HG03520 (cell line): ENCODE results near the gene HOXD8.

Experiments
- ATAC-seq: cut with Tn5 transposase; IDR thresholded peaks from one replicate; pipeline ENCODE4 v1.9.1; 2021; ENCODE audit warnings: mild to moderate bottlenecking, moderate library complexity; ENCODE audit not compliant: unreplicated experiment

Gene HOXD8

GRCh38 chr2:176128982-176129796 lies at the start of gene HOXD8:
TSS of gene HOXD8 (plus strand) at chr2:176129705. CDS start at chr2:176130367, 662 bp downstream.
- ATAC-seq: no peak

- no peak for ATAC-seq
Measured at GRCh38 chr2:176079831-176080539, 49.5 kb upstream of the HOXD8 start.

DNA sequence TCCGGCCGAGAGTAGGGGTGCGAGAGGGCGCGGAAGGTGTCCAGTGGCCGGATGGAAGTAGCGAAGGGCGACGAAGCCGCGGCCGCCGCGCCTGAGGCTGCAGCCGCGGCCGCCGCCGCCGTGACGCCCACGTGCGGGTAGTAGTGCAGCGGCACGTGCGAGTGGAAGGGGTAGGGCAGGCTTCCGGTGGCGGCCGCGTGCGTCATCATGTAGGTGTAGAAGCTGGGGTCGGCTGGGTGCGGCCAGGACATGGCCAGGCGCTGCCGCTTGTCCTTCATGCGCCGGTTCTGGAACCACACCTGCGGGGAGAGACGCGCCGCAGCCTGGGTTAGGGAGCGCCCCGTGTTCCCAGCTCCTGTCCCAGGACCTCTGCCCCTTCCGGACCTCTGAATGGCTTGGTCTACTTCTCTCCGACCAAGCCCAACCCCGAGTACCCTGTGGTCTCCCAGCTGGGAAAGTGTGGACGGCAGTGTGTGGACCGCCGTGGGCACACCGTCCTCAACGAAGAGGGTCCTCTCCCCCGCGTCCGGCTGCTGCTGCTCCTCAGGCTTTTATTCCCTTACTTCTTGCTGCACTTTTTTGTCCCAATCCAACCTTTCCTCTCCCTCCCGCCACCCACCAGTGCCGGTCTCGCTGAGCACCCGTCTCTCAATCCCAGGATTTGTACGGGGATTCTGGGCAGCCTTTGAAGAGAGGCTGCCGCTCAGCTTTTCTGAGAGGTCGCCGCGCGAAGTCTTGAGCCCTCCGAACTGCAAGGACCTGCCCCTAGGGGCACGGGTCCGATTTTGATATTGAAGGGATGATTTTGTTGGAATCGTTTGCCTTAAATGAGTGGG lies 48.7 kb upstream of the HOXD8 start:
- ATAC-seq: no peak

GRCh38 chr2:176081376-176081836 lies 48.1 kb upstream of the HOXD8 start:
- no peak for ATAC-seq

DNA sequence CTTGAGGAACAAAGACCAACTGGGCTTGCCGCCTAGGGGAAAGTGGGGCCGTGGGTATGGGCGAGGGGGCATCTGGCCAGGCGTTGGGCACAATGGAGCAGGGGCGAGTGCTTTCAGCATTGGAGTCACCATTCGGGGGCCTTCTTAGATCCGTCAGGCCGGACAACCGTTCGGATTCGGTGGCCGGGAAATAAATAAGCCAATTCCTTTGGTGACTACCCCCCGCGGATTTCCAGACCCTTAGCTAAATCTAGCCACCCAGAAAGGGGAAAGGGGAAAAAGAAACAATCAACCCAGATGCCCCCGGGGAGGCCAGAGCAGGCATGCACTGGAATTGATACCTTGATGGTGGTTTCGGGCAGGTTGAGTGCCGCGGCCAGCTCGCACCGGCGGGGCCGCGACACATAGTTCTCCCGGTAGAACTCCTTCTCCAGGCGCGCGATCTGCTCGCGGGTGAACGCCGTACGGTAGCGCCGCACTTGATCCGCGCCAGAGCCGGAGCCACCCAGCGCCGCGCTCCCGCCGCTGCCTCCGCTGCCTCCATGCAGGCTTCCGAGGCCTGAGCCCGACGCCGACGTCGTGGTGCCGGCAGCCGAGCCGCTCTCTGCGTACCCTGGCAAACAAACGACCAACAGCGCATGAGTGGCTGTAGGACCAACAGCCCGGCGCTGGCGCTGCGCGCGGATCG lies 47.5 kb upstream of the HOXD8 start:
- no peak for ATAC-seq

DNA sequence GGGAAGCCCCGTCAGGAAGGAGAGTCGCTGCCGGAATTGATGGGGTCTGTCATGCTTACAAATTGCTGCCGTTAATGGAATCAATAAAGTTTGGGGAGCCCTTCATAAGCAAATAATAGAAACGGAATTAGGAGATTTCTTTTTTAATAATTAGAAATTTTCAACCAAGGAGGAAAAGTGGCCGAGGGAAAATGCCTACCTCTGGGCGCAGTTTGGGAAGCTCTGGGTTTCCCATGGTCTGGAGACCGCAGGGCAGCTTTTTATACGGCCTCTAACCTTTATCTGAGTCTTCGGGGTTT lies 47.0 kb upstream of the HOXD8 start:
- no peak for ATAC-seq

DNA sequence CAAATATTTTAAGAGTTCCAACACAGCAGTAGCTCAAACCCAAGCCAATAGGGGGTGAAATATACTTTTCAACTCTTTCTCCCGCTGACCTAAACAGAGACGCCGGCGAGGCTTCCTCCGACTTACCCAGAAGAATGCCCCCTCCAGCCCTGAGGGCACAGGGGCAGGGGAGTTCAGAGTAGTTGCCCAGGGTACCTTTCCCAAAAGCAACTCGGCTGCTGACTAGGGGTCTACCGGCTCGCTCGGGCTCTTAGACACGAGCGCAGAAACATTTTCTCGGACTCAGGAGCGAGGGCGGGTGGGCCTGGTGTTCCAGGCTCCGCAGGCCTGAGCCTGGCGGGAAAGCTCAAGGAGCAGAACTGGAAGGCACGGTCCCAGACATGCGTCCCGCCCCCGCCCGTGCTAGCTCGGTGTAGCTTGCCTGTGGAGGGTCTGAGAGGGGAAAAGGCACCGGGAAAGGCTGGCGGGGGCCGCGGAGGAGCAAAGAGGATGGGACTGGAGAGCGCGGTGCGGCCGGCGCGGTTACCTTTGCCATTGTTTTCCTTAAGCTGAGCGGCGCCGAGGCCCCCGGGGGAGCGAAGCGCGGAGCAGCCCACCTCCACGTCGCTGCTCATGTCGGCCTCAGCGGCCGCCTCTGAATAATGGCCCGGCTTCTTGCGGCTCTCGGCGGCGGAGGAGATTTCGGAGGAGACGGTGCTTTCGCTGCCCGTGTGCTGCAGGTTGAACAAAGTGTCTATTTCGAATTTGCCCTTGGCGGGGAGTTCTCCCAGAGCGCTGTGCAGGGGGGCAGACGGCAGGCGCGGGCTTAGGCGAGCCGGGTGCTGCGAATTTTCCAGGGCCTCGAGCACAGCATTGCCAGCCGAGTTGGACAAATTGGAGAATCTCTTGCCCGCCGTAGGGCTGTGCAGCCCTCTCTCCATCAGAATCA lies 46.4 kb upstream of the HOXD8 start:
- ATAC-seq: no peak

DNA sequence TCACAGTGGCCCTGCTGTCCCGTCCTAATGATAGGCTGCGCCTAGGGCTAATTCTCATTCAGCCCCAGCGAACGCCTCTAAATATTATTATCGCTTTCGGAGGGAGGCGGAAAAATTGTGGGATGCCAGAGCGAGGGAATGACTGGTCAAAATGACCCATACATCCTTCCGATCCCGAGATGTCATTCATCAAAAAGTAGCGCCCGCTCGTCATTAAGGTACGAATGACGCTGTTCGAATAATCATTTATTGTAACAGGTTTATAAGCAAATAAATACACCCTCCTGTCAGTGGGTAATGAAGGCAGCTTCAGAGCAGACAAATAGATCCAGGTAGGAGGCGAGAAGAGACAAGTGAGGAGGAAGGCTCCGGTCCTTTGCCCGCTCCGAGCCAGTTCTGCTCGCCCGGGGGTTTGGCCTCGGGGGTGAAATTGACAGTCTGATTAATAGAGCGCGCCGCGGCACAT lies 45.7 kb upstream of the HOXD8 start, which contains the start of gene EVX2:
TSS of gene EVX2 (minus strand) at position 167 of the 466 bp plus-strand sequence. CDS start 186 bp downstream, outside the sequence.
- no peak for ATAC-seq

GRCh38 chr2:176084611-176085119 lies 44.8 kb upstream of the HOXD8 start:
- ATAC-seq: no peak

DNA sequence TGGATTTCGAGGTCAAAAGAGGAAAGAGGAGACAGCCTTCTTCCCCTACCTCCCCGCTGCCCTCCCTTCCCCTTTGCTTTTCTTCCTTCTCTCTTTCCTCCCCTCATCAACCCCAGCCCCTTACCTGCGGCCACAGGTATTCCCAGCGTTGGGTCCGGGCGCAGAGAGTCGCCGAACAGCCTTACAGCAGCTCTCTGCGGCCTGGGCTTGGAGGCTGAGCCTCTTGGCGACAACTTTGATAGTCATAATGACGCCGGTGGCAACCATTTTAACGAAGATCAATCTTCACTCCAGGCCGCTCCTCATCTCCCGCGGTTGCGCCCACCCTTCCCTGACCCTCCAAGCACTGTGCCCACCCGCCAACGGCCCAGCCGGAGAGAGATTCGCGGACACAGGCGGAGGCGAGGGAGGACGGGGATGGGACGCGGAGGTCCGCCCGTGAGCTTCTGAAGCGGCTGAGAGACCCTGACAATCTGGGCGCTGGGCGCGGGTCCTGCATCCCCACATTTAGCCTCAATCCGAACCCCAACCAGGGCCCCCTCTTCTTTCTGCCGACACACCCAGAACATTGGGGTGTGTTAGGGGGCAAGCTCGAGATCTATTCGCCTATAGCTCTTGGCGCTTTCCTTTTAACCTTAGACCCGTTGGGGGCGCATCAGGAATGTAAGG lies 44.3 kb upstream of the HOXD8 start:
- no peak for ATAC-seq

GRCh38 chr2:176085861-176086771 lies 43.4 kb upstream of the HOXD8 start:
- ATAC-seq: no peak

- ATAC-seq: no peak
Measured at GRCh38 chr2:176087330-176088047, 42.0 kb upstream of the HOXD8 start.

DNA sequence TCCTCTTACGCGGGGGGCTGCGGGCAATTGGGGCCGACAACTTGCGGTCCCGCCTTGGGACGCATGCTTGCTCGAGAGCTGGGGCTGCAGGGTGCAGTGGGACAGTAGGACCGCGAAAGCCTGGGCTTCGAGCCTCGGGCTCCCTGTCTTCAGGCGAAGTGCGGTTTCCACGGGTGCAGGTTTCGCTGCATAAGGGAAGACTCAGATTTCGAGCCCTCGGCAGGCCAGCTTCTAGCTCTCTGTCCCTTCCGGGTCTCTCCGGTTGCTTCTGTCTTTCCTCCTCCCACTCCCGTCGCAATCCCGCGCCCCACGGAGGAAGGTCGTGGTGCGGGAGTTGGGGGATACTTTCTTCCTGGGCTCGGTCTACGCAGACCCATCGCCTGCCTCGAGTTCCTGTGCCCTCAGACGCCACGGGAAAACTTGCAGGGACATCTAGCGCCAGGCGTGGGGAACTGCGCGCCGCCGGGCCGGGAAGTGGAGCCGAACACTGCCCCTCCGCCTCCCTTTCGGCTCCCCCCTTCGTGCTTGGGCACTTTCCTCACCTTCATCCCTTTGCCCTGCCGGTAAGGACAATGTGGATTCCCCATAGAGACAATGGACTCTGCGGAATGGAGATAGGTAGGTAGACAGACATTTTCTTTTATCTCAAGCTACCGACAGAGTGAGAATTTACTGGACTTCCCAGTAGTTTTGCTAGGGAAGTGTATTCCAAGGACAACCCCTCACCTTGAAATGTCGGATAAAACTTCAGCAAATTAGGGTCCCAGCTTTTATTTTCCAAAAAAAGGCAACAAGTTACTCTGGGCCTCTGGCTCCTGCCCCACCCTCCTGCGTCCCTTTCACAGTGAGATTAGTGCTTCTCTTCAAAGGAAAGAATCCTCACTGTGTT lies 41.2 kb upstream of the HOXD8 start:
- ATAC-seq: no peak

GRCh38 chr2:176088937-176089842 lies 40.3 kb upstream of the HOXD8 start:
- ATAC-seq: no peak

GRCh38 chr2:176089843-176090395 lies 39.6 kb upstream of the HOXD8 start:
- ATAC-seq: no peak
